HepG2 (cell line): Measurements from ENCODE around the gene ACAT2.

Source experiments
- ARID4A ChIP-seq: sonication (generic); formaldehyde crosslinking; IDR thresholded peaks from 2 replicates; pipeline ENCODE4 v1.5.0; 2020; ENCODE audit warnings: mild to moderate bottlenecking, missing genetic modification reagents, borderline replicate concordance
- ETV5 ChIP-seq: IDR thresholded peaks from 2 replicates; pipeline ENCODE4 v1.6.1; 2018; ENCODE audit warnings: missing biosample characterization, missing genetic modification reagents, inconsistent platforms, borderline replicate concordance
- IRX3 ChIP-seq: sonication (generic); formaldehyde crosslinking; IDR thresholded peaks from 2 replicates; pipeline ENCODE4 v1.8.1; 2023; ENCODE audit warnings: mild to moderate bottlenecking, low read depth, missing genetic modification reagents, borderline replicate concordance
- MLX ChIP-seq: IDR thresholded peaks from 2 replicates; pipeline ENCODE4 v1.6.1; 2016
- NR3C1 ChIP-seq: sonication (generic); formaldehyde crosslinking; IDR thresholded peaks from 2 replicates; pipeline ENCODE4 v1.4.0; 2020; ENCODE audit warnings: missing genetic modification reagents
- POLR2A ChIP-seq, 2 experiments: IDR thresholded peaks; 2 replicates each; pipeline ENCODE4 v1.6.1; 2011; ENCODE audit warnings: low read depth in 2 of 2, low read length in 2 of 2, mild to moderate bottlenecking in 1 of 2, moderate library complexity in 1 of 2; ENCODE audit not compliant: insufficient read depth in 1 of 2
- SIX1 ChIP-seq: sonication (generic); formaldehyde crosslinking; IDR thresholded peaks from 2 replicates; pipeline ENCODE4 v1.4.0; 2020; ENCODE audit warnings: missing genetic modification reagents, borderline replicate concordance
- TCF7 ChIP-seq: sonication (generic); IDR thresholded peaks from 2 replicates; pipeline ENCODE4 v1.6.1; 2016; ENCODE audit warnings: antibody characterized with exemption, low read depth
- TFAP4 ChIP-seq: sonication (generic); IDR thresholded peaks from 2 replicates; pipeline ENCODE4 v1.6.1; 2016; ENCODE audit warnings: low read depth, borderline replicate concordance
- ZFP36 ChIP-seq: fragments of 150-350 bp; IDR thresholded peaks from 2 replicates; pipeline ENCODE4 v1.6.1; 2018; ENCODE audit warnings: borderline replicate concordance, low read length, low read depth; ENCODE audit not compliant: partially characterized antibody
- ZNF33A ChIP-seq: sonication (generic); formaldehyde crosslinking; IDR thresholded peaks from 2 replicates; pipeline ENCODE4 v1.5.1; 2020; ENCODE audit warnings: missing genetic modification reagents, mild to moderate bottlenecking, moderate library complexity, borderline replicate concordance
- ZNF737 ChIP-seq: sonication (generic); formaldehyde crosslinking; IDR thresholded peaks from 2 replicates; pipeline ENCODE4 v1.5.0; 2020; ENCODE audit warnings: missing genetic modification reagents, mild to moderate bottlenecking, borderline replicate concordance
- ZSCAN30 ChIP-seq: sonication (generic); formaldehyde crosslinking; IDR thresholded peaks from 2 replicates; pipeline ENCODE4 v1.5.0; 2020; ENCODE audit warnings: mild to moderate bottlenecking, missing genetic modification reagents

GRCh38 chr6:159821122-159821521, 59.3 kb downstream of the ACAT2 start:
- TF ChIP-seq ZSCAN30 (CRISPR knock-in tag) (no peak), IRX3 (no peak), ARID4A (CRISPR knock-in tag) (no peak), TFAP4 (no peak), NR3C1 (CRISPR knock-in tag) (no peak), ETV5 (no peak), MLX (CRISPR knock-in tag) (no peak), SIX1 (CRISPR knock-in tag) (no peak), ZNF33A (no peak), POLR2A (IDR thresholded peaks at IDR 0.05; ENCODE audit: insufficient read depth in 1 of 2, low read depth in 2 of 2, low read length in 2 of 2) (no peak), ZFP36 (no peak), TCF7 (no peak), ZNF737 (CRISPR knock-in tag) (no peak)
